GM12872 (cell line): ENCODE measurements around the gene STARD3NL.
A peak's percentile ranks its signal among the peaks of the same experiment; 100 is the strongest.

Experiments
- CTCF ChIP-seq: IDR thresholded peaks from 3 replicates; pipeline ENCODE4 v1.5.1; 2011; ENCODE audit warnings: low read depth, mild to moderate bottlenecking, low read length, moderate library complexity; ENCODE audit not compliant: insufficient read depth

STARD3NL gene

GRCh38 chr7:38171623-38172391, 6.2 kb upstream of the STARD3NL start:
- TF ChIP-seq CTCF: no peak

DNA sequence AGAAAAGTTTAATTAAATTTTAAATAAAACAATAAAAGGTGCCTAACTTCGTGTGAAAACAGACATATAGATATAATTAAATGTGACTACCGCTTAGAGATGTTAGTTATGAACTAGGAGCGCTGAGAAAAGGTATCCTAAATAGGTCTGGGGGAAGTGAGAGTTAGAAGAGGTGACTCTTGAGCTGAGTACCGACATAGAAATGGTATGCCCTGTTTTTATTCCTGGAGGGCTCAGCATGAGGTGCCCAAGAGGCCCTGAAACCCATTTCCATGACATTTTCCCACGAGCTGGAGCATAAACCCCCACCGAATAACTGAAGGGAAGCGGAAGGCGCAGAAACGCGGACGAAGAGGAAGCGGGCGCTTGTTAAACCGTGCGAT, 433 bp upstream of the STARD3NL start:
- no peak for TF ChIP-seq CTCF

DNA sequence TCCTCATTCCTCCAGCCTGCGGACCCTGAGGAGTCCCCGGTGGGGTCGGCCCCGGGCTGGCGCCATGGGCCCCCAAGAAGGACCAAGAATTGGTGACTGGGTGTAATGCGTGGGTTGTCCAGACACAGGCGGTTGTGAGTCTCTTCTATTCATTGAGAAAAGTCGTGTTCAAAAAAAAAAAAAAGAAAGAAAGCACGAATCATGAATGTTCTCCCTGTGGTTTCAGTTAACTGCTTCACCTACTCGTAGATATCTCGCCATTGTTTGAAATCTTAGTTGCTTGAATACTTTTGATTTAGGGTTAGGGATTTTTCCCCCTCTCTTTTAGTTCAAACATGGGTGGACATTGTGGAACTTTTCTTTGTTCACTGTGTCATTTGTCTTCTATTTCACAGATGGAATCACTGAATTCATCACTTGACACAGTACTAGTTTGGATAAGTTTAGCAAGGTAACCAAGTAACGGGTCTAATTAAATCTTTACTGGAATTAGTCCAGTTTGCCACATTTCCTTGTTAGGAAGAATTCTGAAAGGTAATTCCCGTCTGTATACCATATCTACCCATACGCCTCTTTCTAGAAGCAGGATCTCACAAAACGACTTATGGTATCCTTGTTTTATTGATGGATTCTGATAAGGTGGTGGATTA, 775 bp downstream of the STARD3NL start:
- 0 out of 3 replicates have a peak, but pooled peaks have one; percentile 1 for TF ChIP-seq CTCF

DNA sequence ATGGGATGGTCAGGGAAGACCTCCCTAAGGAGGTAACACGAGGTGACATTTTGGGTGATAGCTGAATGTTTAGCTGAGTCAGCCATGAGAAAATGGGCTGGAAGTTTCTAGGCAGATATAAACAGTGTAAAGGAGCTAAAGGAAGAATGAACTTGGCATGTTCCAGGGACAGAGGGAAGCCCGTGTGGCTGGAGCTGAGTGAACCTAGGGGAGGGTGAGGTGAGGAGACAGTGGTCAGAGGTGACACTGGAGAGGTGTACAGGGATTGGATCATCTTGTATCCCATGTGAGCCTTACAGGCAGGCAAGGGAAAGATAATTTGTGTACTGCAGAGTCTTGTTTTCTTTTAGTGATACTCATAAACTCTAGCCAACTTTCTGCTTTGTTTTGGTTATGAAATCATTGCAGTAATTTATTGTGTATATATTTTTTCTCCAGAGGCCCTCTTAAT, 1.8 kb downstream of the STARD3NL start:
- TF ChIP-seq CTCF: no peak

- no peak for TF ChIP-seq CTCF
Measured at GRCh38 chr7:38181111-38181510, 3.1 kb downstream of the STARD3NL start.

DNA sequence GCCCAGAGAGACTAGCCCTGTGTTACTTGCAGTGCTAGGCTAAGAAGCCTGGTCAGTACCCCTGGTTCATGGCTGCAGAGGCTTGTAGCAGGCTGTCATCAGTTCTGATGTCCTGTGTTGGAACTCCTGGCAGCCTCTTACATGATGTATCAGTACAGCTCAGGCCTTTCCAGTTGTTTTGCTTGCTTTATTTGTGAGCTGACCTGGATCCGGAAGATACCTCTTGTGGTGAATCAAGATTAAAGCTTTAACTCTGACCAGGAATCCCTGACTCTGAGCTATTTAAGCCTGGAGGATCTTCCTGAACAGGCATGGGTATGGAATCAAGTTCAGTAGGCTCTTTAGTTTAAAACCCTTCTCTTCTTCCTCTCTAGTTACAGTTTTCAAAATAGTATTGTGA, 4.4 kb downstream of the STARD3NL start:
- no peak for TF ChIP-seq CTCF

DNA sequence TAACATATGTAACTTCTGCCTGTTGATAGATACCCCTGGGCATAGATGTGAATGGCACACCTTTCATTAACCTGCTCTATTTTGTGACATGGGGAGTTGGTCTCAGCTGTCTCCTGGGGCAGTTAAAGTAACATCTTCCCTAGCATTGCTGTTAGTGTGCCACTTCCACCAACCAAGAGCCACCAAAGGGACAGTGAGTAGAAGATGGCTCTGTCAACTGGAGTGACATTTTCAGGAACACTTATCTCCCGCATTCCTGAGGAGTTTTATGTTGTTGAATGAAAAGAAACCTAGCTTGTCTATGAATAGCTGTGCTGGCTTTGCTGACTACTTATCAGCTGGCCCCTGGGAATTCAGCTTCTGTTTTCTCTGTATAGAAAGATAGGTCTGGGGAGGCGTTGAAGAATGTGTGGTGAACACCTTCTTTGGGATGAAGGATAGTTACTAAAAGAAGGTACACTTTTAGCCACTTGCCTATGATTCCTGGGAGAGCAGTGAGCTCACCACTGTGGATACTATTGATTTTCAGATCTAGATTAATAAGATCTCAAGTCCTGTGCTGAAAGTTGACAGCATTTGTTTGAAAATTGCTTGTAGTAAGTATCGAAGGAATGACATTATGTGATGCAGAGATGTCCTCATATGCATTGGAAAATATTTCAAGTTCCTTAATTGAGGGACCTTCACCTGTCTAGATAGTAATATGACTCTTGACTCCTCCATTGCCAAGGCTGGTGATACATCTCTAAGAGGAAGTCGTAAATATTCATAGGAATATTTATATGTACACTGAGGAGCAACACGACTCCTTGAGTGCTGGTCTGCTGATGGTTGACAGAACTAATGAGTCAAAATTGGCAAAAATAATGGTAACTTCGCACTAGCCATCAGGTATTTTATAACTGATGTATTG, 7.6 kb downstream of the STARD3NL start:
- TF ChIP-seq CTCF: no peak
